22Rv1 (cell line): Measurements from ENCODE around the gene UBA1.

Source experiments
- H3K27ac ChIP-seq: fragments of 450-650 bp; 2 replicates; pipeline ENCODE4 v1.5.1; 2017
- ZFX ChIP-seq: fragments of 450-650 bp; IDR thresholded peaks from 2 replicates; pipeline ENCODE4 v1.6.1; 2017; ENCODE audit warnings: antibody characterized with exemption, borderline replicate concordance
- TF ChIP-seq, protein P1 (sequence below): fragments of 450-650 bp; IDR thresholded peaks from 2 replicates; pipeline ENCODE4 v1.5.1; 2017; ENCODE audit warnings: mild to moderate bottlenecking

Gene UBA1

GRCh38 chrX:47240619-47241018, 47.0 kb downstream of the UBA1 start:
- TF ChIP-seq ZFX, result no peak
- TF ChIP-seq, protein P1, sequence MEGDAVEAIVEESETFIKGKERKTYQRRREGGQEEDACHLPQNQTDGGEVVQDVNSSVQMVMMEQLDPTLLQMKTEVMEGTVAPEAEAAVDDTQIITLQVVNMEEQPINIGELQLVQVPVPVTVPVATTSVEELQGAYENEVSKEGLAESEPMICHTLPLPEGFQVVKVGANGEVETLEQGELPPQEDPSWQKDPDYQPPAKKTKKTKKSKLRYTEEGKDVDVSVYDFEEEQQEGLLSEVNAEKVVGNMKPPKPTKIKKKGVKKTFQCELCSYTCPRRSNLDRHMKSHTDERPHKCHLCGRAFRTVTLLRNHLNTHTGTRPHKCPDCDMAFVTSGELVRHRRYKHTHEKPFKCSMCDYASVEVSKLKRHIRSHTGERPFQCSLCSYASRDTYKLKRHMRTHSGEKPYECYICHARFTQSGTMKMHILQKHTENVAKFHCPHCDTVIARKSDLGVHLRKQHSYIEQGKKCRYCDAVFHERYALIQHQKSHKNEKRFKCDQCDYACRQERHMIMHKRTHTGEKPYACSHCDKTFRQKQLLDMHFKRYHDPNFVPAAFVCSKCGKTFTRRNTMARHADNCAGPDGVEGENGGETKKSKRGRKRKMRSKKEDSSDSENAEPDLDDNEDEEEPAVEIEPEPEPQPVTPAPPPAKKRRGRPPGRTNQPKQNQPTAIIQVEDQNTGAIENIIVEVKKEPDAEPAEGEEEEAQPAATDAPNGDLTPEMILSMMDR, result no peak
- H3K27ac ChIP-seq, result no peak overlapping the region

DNA sequence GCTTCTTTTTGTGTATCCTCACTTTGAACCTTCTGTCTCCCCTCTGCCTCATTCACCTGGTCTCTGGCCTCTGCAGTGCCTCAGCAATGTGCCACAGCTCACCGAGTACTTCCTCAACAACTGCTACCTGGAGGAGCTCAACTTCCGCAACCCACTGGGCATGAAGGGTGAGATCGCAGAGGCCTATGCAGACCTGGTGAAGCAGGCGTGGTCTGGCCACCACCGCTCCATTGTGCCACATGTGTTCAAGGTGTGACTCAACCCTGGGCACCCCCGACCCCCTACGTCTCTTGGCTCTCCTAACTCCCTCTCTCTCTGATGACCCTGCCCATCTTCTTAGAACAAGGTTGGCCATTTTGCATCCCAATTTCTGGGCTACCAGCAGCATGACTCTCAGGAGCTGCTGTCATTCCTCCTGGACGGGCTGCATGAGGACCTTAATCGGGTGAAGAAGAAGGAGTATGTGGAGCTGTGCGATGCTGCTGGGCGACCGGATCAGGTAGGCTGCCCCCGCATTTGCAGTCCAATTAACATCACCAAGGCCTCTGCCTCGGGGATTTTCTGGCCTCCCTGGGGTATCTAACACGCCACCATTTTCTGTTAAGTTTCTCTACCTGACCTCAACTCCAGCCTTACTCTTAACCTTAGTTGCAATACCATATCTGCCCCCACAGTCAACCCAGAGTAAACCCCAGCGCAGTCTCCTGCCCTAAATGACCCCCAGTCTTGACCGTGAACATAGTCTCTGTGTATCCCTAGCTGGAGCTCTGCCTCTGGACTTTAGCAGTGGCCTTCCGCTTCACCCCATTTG, 47.8 kb downstream of the UBA1 start:
- H3K27ac ChIP-seq, result no peak overlapping the region
- TF ChIP-seq, protein P1, result no peak
- no peak for TF ChIP-seq ZFX

DNA sequence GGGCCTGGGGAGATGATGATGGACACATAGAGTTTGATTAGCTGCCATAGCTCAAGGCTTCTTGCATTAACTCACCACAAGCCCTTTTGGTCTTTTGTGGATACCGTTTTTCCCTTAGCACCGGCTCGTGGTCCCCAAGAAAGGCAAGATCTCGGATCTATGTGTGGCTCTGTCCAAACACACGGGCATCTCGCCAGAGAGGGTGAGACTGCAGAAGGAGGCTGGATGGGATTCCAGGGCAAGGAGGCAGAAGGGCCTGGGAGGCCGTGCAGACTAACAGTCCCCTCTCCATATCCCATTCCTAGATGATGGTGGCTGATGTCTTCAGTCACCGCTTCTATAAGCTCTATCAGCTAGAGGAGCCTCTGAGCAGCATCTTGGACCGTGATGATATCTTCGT, 48.7 kb downstream of the UBA1 start:
- TF ChIP-seq, protein P1, result no peak
- no peak for TF ChIP-seq ZFX

GRCh38 chrX:47243351-47243750, 49.7 kb downstream of the UBA1 start:
- H3K27ac ChIP-seq, result no peak overlapping the region
- TF ChIP-seq ZFX, result no peak
- TF ChIP-seq, protein P1, result no peak

More for the DNA sequence above, 48.7 kb downstream of the UBA1 start:
- H3K27ac ChIP-seq, result no peak overlapping the region

DNA sequence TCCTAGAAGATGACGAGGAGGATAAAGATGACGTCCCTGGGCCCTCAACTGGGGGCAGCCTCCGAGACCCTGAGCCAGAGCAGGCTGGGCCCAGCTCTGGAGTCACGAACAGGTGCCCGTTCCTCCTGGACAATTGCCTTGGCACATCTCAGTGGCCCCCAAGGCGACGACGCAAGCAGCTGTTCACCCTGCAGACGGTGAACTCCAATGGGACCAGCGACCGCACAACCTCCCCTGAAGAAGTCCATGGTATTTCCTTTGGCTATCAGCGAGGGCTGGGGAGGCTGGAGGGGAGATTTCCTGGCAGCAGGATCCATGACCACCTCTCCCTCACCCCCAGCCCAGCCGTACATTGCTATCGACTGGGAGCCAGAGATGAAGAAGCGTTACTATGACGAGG, 51.0 kb downstream of the UBA1 start:
- no peak overlapping the region for H3K27ac ChIP-seq

GRCh38 chrX:47245156-47245555, 51.5 kb downstream of the UBA1 start:
- TF ChIP-seq, protein P1, result no peak
- TF ChIP-seq ZFX, result no peak
- no peak overlapping the region for H3K27ac ChIP-seq

More for the DNA sequence above, 51.0 kb downstream of the UBA1 start:
- TF ChIP-seq ZFX, result no peak
- TF ChIP-seq, protein P1, result no peak

DNA sequence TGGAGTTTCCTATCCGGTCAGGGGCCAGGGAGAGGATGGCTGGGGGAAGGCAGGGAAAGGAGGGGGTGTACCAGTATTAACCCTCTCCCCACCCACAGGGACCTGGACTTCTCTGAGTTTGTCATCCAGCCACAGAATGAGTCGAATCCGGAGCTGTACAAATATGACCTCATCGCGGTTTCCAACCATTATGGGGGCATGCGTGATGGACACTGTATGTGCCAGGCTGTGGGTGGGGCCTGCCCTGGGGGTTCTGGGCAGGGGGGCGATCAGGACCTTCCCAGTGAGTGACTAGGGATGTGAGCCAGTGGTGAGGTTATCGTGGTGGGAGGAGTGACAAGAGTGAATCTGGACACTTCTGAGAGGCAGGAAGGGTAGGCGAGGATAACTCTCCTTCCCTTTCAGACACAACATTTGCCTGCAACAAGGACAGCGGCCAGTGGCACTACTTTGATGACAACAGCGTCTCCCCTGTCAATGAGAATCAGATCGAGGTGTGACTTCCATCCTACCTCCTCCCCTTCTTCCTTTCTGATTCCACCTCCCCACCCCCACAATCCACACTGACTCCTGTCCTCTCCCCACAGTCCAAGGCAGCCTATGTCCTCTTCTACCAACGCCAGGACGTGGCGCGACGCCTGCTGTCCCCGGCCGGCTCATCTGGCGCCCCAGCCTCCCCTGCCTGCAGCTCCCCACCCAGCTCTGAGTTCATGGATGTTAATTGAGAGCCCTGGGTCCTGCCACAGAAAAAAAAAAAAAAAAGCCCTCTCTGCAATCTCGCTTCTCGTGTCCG, 53.8 kb downstream of the UBA1 start:
- TF ChIP-seq, protein P1, result no peak
- TF ChIP-seq ZFX, result no peak
- no peak overlapping the region for H3K27ac ChIP-seq
